Liver (tissue), 9 donors: ENCODE measurements around the gene CDK17. TPM values are rescaled to one million over a fixed set of nuclear protein-coding genes. Genes with fewer than 3 reads are reported as not detected.

Source experiments
- DNase-seq: peaks from one replicate; pipeline ENCODE4 v3.0.0-alpha.2; 2017; ENCODE audit warnings: low spot score
- H3K27ac ChIP-seq, 2 donors: one replicate each; pipeline ENCODE4 v1.7.0; 2013; ENCODE audit warnings: inconsistent platforms in 2 of 2, low read length in 2 of 2, control low read depth in 1 of 2, low read depth in 1 of 2, mild to moderate bottlenecking in 1 of 2
- H3K27me3 ChIP-seq, 4 donors: one replicate each; pipeline versions ENCODE4 v1.6.1 to v1.7.0; 2013; ENCODE audit warnings: low read length in 3 of 4, inconsistent platforms in 1 of 4, mild to moderate bottlenecking in 1 of 4, moderate library complexity in 1 of 4; ENCODE audit not compliant: control insufficient read depth in 4 of 4, insufficient read depth in 4 of 4
- H3K36me3 ChIP-seq, 4 donors: one replicate each; pipeline versions ENCODE4 v1.6.1 to v1.7.0; 2013; ENCODE audit warnings: low read length in 3 of 4, mild to moderate bottlenecking in 3 of 4, low read depth in 1 of 4, moderate library complexity in 1 of 4; ENCODE audit not compliant: control insufficient read depth in 4 of 4, insufficient read depth in 3 of 4
- H3K4me1 ChIP-seq, 4 donors: one replicate each; pipeline versions ENCODE4 v1.6.1 to v1.7.0; 2013; ENCODE audit warnings: low read length in 3 of 4, mild to moderate bottlenecking in 3 of 4, moderate library complexity in 1 of 4; ENCODE audit not compliant: control insufficient read depth in 4 of 4, insufficient read depth in 4 of 4
- H3K4me3 ChIP-seq, 3 donors: one replicate each; pipeline versions ENCODE4 v1.6.1 to v1.7.0; 2013; ENCODE audit warnings: low read length in 3 of 3, control low read depth in 1 of 3, low read depth in 1 of 3, mild to moderate bottlenecking in 1 of 3
- H3K9ac ChIP-seq, 2 donors: one replicate each; pipeline ENCODE4 v1.7.0; 2013; ENCODE audit warnings: low read length in 2 of 2, mild to moderate bottlenecking in 2 of 2, moderate library complexity in 2 of 2, control low read depth in 1 of 2, low read depth in 1 of 2
- H3K9me3 ChIP-seq, 4 donors: one replicate each; pipeline versions ENCODE4 v1.6.1 to v1.7.0; 2013; ENCODE audit warnings: low read length in 3 of 4; ENCODE audit not compliant: control insufficient read depth in 4 of 4
- CTCF ChIP-seq: fragments of 150-350 bp; IDR thresholded peaks from 2 replicates; pipeline ENCODE4 v1.5.1; 2017; ENCODE audit warnings: improper control_type of control experiment, low read depth, low read length; ENCODE audit not compliant: missing input control
- EGR1 ChIP-seq, 2 donors: IDR thresholded peaks; 2 replicates each; pipeline ENCODE4 v1.6.1; 2016 to 2018; ENCODE audit warnings: antibody characterized with exemption in 2 of 2, low read depth in 2 of 2
- FOXA1 ChIP-seq: IDR thresholded peaks from 2 replicates; pipeline ENCODE4 v1.6.1; 2016; ENCODE audit warnings: antibody characterized with exemption
- FOXA2 ChIP-seq: IDR thresholded peaks from 2 replicates; pipeline ENCODE4 v1.6.1; 2016; ENCODE audit warnings: antibody characterized with exemption
- GABPA ChIP-seq, 2 donors: IDR thresholded peaks in 1 of 2; conservative IDR thresholded peaks in 1 of 2; 2 replicates each; pipeline ENCODE4 v1.6.1; 2016; ENCODE audit warnings: antibody characterized with exemption in 2 of 2, mild to moderate bottlenecking in 1 of 2, moderate library complexity in 1 of 2
- HNF4A ChIP-seq, 2 donors: conservative IDR thresholded peaks; 2 replicates each; pipeline ENCODE4 v1.6.1; 2016; ENCODE audit warnings: antibody characterized with exemption in 2 of 2, mild to moderate bottlenecking in 2 of 2
- HNF4G ChIP-seq: IDR thresholded peaks from 2 replicates; pipeline ENCODE4 v1.6.1; 2016; ENCODE audit warnings: antibody characterized with exemption
- JUND ChIP-seq, 2 donors: IDR thresholded peaks; 2 replicates each; pipeline ENCODE4 v1.6.1; 2016; ENCODE audit warnings: antibody characterized with exemption in 2 of 2
- MAX ChIP-seq: IDR thresholded peaks from 2 replicates; pipeline ENCODE4 v1.6.1; 2016; ENCODE audit warnings: antibody characterized with exemption
- RAD21 ChIP-seq, 2 donors: IDR thresholded peaks; 2 replicates each; pipeline ENCODE4 v1.6.1; 2016; ENCODE audit warnings: antibody characterized with exemption in 2 of 2, mild to moderate bottlenecking in 2 of 2
- REST ChIP-seq: IDR thresholded peaks from 2 replicates; pipeline ENCODE4 v1.6.1; 2016; ENCODE audit warnings: antibody characterized with exemption, mild to moderate bottlenecking
- RXRA ChIP-seq, 2 donors: IDR thresholded peaks; 2 replicates each; pipeline ENCODE4 v1.6.1; 2017 to 2018; ENCODE audit warnings: antibody characterized with exemption in 2 of 2, mild to moderate bottlenecking in 1 of 2
- SP1 ChIP-seq: IDR thresholded peaks from 2 replicates; pipeline ENCODE4 v1.6.1; 2018; ENCODE audit warnings: antibody characterized with exemption, mild to moderate bottlenecking
- TAF1 ChIP-seq: conservative IDR thresholded peaks from 2 replicates; pipeline ENCODE4 v1.6.1; 2016; ENCODE audit warnings: antibody characterized with exemption, mild to moderate bottlenecking
- YY1 ChIP-seq: IDR thresholded peaks from 2 replicates; pipeline ENCODE4 v1.6.1; 2016; ENCODE audit warnings: antibody characterized with exemption, mild to moderate bottlenecking
- ZBTB33 ChIP-seq: IDR thresholded peaks from 2 replicates; pipeline ENCODE4 v1.6.1; 2016; ENCODE audit warnings: antibody characterized with exemption
- WGBS: extraction: QIAGEN DNeasy Blood & Tissue Kit; methylation state at CpG from one replicate; pipeline ENCODE4 v1.1.7; 2013; 5-methylcytosine and 5-hydroxymethylcytosine counted together
- polyA plus RNA-seq, 2 donors: library from polyadenylated mRNA; stranded (reverse) in 1 of 2; unstranded in 1 of 2; fragments of 200-250 nt in 1 of 2; fragments of >200 nt in 1 of 2; fragmentation: Nextera tagmentation in 1 of 2; extraction: Ambion mirVana in 1 of 2; gene quantifications; one replicate each; pipeline versions ENCODE4 v1.2.1 to v1.2.3, GENCODE V29; 2013 to 2015
- total RNA-seq, 2 donors: library from RNA; depleted of rRNA; stranded (reverse); fragments of >200 nt; gene quantifications; one replicate each; pipeline ENCODE4 v1.2.3, GENCODE V29; 2014
- TF ChIP-seq, protein P1 (sequence below): IDR thresholded peaks from 2 replicates; pipeline ENCODE4 v1.6.1; 2016; ENCODE audit warnings: antibody characterized with exemption
- donor health status: healthy.
- donor health status: healthy.
- donor health status: healthy.
- donor health status: healthy.
- donor health status: healthy.

Gene CDK17
- total and polyA plus RNA-seq, 4 donors = 4.8 to 25.2 (median 14.9) TPM

DNA sequence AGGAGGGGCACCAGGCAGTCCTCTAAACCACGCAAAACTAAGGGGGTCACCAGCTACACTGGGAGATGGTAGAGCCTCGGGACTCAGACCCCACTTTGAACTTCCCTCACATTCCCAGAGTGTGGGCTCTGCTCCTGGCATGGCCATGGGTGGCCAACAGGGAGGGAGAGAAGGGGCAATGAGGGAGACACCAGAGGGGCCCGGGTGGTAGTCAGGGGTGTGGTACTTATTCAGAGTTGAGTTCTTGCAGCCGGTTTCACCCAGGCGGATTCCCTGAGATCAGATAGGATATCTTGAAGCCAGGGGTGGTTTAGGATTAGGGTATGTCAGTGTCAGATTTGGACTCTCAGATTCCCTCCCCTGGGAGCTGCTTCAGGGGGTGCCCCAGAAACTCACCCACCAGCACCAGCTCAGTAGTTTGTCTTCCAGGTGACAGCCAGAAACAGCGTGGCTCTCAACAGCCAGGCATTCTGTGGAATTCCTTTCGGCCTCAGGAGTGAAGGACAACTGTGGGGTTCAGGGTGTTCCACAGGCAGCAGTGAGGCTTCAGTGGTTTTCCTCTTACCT lies 150.0 kb downstream of the CDK17 start (continued):
- no peak for TF ChIP-seq HNF4A (conservative IDR thresholded peaks at IDR 0.05)
- TF ChIP-seq FOXA1 = no peak
- TF ChIP-seq FOXA2 = no peak
- TF ChIP-seq MAX = no peak
- no peak for TF ChIP-seq RXRA (IDR thresholded peaks at IDR 0.05)
- TF ChIP-seq SP1 = no peak
- TF ChIP-seq JUND (IDR thresholded peaks at IDR 0.05) = no peak
- TF ChIP-seq GABPA (IDR thresholded peaks at IDR 0.05 in 1 of 2, conservative IDR thresholded peaks at IDR 0.05 in 1 of 2) = no peak

DNA sequence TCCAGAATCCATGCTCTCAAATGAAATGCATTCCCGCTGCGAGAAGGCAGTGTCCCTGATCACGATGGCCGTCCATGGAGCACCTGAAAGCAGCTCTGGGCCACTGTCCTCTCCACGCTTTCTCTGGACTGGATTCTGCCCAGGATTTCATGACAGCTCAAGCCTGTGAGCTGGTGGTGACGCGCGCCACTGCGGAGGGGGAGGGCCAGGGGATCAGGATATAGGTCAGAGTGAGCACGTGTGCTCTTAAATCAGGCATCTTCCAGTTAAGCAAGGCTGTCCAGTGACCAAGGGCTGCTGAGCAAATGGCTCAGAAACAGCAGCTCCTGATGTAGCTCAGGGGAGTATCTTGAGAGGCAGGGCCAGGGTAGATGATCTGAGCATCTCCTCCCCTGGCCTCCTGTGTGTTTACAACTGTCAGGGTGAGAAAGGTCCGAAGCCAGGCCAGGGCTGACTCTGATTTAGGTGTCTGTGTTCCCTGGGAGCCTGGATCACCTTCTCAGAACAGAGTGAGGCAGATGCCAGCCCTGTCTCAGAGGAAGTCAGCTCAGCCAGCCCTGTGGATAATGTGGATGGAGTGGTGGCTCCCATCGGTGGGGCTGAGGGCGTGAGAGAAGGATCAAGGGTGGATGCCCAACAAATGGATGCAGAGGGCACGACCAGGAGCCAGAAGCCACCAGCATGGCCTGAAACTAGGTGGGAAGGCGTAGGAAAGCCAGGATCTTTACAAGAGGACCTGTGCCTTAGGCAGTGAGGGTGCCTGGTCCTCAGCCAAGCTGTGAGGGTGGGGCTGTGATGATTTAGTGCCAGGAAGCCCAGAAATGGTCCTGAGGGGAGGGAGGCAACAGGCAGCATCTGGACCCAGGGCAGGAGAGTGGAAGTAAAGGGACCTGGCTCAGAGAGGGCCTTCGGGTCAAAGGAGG lies 150.8 kb downstream of the CDK17 start:
- peaks cover 0 to 6% (median 3%) of the 10 kb centered on the region in 4 donors for H3K36me3 ChIP-seq
- H3K4me1 ChIP-seq = peaks cover 0 to 7% (median 2%) of the 10 kb centered on the region in 4 donors
- no peak for DNase-seq
- no peak for TF ChIP-seq CTCF
- TF ChIP-seq YY1 = no peak
- no peak for TF ChIP-seq FOXA1
- TF ChIP-seq TAF1 = no peak
- TF ChIP-seq, protein P1, sequence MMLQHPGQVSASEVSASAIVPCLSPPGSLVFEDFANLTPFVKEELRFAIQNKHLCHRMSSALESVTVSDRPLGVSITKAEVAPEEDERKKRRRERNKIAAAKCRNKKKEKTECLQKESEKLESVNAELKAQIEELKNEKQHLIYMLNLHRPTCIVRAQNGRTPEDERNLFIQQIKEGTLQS = no peak
- TF ChIP-seq GABPA (IDR thresholded peaks at IDR 0.05 in 1 of 2, conservative IDR thresholded peaks at IDR 0.05 in 1 of 2) = no peak
- TF ChIP-seq RXRA (IDR thresholded peaks at IDR 0.05) = no peak
- TF ChIP-seq HNF4G = no peak
- no peak for TF ChIP-seq JUND (IDR thresholded peaks at IDR 0.05)
- TF ChIP-seq REST = no peak
- no peak for TF ChIP-seq RAD21 (IDR thresholded peaks at IDR 0.05)
- TF ChIP-seq SP1 = no peak
- TF ChIP-seq ZBTB33 = no peak
- TF ChIP-seq EGR1 (IDR thresholded peaks at IDR 0.05; ENCODE audit: low read depth in 2 of 2) = no peak
- TF ChIP-seq HNF4A (conservative IDR thresholded peaks at IDR 0.05) = no peak
- WGBS = 86% methylated on average over 16 of the region's 16 CpGs
- no peaks in the 10 kb centered on the region for H3K9me3 ChIP-seq
- H3K27ac ChIP-seq = no peak overlapping the region
- no peak overlapping the region for H3K9ac ChIP-seq
- H3K27me3 ChIP-seq = no peaks in the 10 kb centered on the region
- no peak overlapping the region for H3K4me3 ChIP-seq
